H9 (cell line): ENCODE measurements around the gene SPDL1. TPM values are rescaled to one million over a fixed set of nuclear protein-coding genes. Genes with fewer than 3 reads are reported as not detected.

Experiments
- DNase-seq: peaks from one replicate; pipeline ENCODE4 v3.0.0-alpha.2; 2017
- H2AFZ ChIP-seq: one replicate; pipeline ENCODE4 v1.6.1; 2013; ENCODE audit warnings: mild to moderate bottlenecking, low read length, control low read depth, moderate library complexity
- H2AK5ac ChIP-seq: 2 replicates; pipeline ENCODE4 v1.6.1; 2013; ENCODE audit warnings: low read length, control low read depth, mixed read lengths; ENCODE audit not compliant: insufficient read length
- H2BK120ac ChIP-seq: one replicate; pipeline ENCODE4 v1.6.1; 2013; ENCODE audit warnings: low read depth, mild to moderate bottlenecking, low read length, control low read depth, inconsistent platforms; ENCODE audit not compliant: poor library complexity, severe bottlenecking
- H2BK12ac ChIP-seq: 2 replicates; pipeline ENCODE4 v1.6.1; 2013; ENCODE audit warnings: low read length, control low read depth, mixed read lengths, low read depth; ENCODE audit not compliant: insufficient read length
- H2BK15ac ChIP-seq: 2 replicates; pipeline ENCODE4 v1.6.1; 2013; ENCODE audit warnings: low read depth, low read length, control low read depth
- H2BK20ac ChIP-seq: one replicate; pipeline ENCODE4 v1.6.1; 2013; ENCODE audit warnings: low read depth, mild to moderate bottlenecking, low read length, control low read depth, inconsistent platforms; ENCODE audit not compliant: poor library complexity, severe bottlenecking
- H2BK5ac ChIP-seq: 2 replicates; pipeline ENCODE4 v1.6.1; 2013; ENCODE audit warnings: low read length, control low read depth, mixed read lengths; ENCODE audit not compliant: insufficient read length
- H3K14ac ChIP-seq: 2 replicates; pipeline ENCODE4 v1.6.1; 2013; ENCODE audit warnings: low read length, control low read depth; ENCODE audit not compliant: insufficient read depth
- H3K18ac ChIP-seq: 2 replicates; pipeline ENCODE4 v1.6.1; 2013; ENCODE audit warnings: low read depth, mild to moderate bottlenecking, mixed read lengths, low read length, control low read depth; ENCODE audit not compliant: insufficient read length
- H3K23ac ChIP-seq: 2 replicates; pipeline ENCODE4 v1.6.1; 2013; ENCODE audit warnings: low read length, control low read depth, mixed read lengths, low read depth; ENCODE audit not compliant: insufficient read length
- H3K23me2 ChIP-seq: 2 replicates; pipeline ENCODE4 v1.6.1; 2013; ENCODE audit warnings: low read depth, mild to moderate bottlenecking, mixed read lengths, low read length, control low read depth; ENCODE audit not compliant: insufficient read length, poor library complexity, severe bottlenecking
- H3K27ac ChIP-seq: 2 replicates; pipeline ENCODE4 v1.5.1; 2013; ENCODE audit warnings: low read length, control low read depth, mixed read lengths, low read depth; ENCODE audit not compliant: insufficient read length
- H3K27me3 ChIP-seq: 2 replicates; pipeline ENCODE4 v1.6.1; 2013; ENCODE audit warnings: low read length, control low read depth, inconsistent platforms; ENCODE audit not compliant: insufficient read depth
- H3K4ac ChIP-seq: 2 replicates; pipeline ENCODE4 v1.6.1; 2013; ENCODE audit warnings: low read depth, mild to moderate bottlenecking, control low read depth, inconsistent platforms, low read length, moderate library complexity
- H3K4me1 ChIP-seq: 2 replicates; pipeline ENCODE4 v1.6.1; 2013; ENCODE audit warnings: low read length, control low read depth, inconsistent platforms; ENCODE audit not compliant: insufficient read depth
- H3K4me2 ChIP-seq: 2 replicates; pipeline ENCODE4 v1.6.1; 2013; ENCODE audit warnings: low read length, control low read depth, mixed read lengths; ENCODE audit not compliant: insufficient read length, insufficient read depth
- H3K56ac ChIP-seq: 2 replicates; pipeline ENCODE4 v1.6.1; 2013; ENCODE audit warnings: low read depth, mild to moderate bottlenecking, mixed read lengths, low read length, control low read depth; ENCODE audit not compliant: insufficient read length
- H3K79me1 ChIP-seq: 2 replicates; pipeline ENCODE4 v1.6.1; 2013; ENCODE audit warnings: low read depth, mild to moderate bottlenecking, moderate library complexity, low read length, control low read depth, inconsistent platforms; ENCODE audit not compliant: insufficient read depth, poor library complexity, severe bottlenecking
- H3K79me2 ChIP-seq: 2 replicates; pipeline ENCODE4 v1.6.1; 2013; ENCODE audit warnings: low read length, control low read depth, inconsistent platforms; ENCODE audit not compliant: insufficient read depth
- H3K9ac ChIP-seq: 2 replicates; pipeline ENCODE4 v1.6.1; 2013; ENCODE audit warnings: low read length, control low read depth, mixed read lengths; ENCODE audit not compliant: insufficient read length; ENCODE audit errors: extremely low read depth
- H3K9me3 ChIP-seq: one replicate; pipeline ENCODE4 v1.6.1; 2013; ENCODE audit warnings: low read depth, low read length, inconsistent platforms; ENCODE audit not compliant: control insufficient read depth
- H3T11ph ChIP-seq: one replicate; pipeline ENCODE4 v1.6.1; 2013; ENCODE audit warnings: mild to moderate bottlenecking, low read length, control low read depth, inconsistent platforms
- H4K20me1 ChIP-seq: one replicate; pipeline ENCODE4 v1.6.1; 2013; ENCODE audit not compliant: control insufficient read depth, insufficient read length, insufficient read depth
- H4K5ac ChIP-seq: 2 replicates; pipeline ENCODE4 v1.6.1; 2013; ENCODE audit warnings: low read depth, mild to moderate bottlenecking, mixed read lengths, low read length, control low read depth; ENCODE audit not compliant: insufficient read length
- H4K8ac ChIP-seq: replicated peaks from 2 replicates; pipeline ENCODE4 v1.6.1; 2013; ENCODE audit warnings: low read length, control low read depth, mixed read lengths, low read depth; ENCODE audit not compliant: insufficient read length
- H4K91ac ChIP-seq: 2 replicates; pipeline ENCODE4 v1.6.1; 2013; ENCODE audit warnings: low read depth, mild to moderate bottlenecking, moderate library complexity, mixed read lengths, low read length, control low read depth; ENCODE audit not compliant: insufficient read length
- H3K27ac Mint-ChIP-seq, 3 experiments: 2 replicates in 2 of 3; 3 replicates in 1 of 3; pipeline ENCODE4 v1.8.0; 2020 to 2021; ENCODE audit warnings: mixed read lengths in 3 of 3, mild to moderate bottlenecking in 1 of 3, moderate library complexity in 1 of 3
- H3K27me3 Mint-ChIP-seq: 2 replicates; pipeline ENCODE4 v1.8.0; 2021; ENCODE audit warnings: low read depth, mild to moderate bottlenecking, moderate library complexity, mixed read lengths
- H3K36me3 Mint-ChIP-seq, 3 experiments: 2 replicates in 2 of 3; 3 replicates in 1 of 3; pipeline ENCODE4 v1.8.0; 2020 to 2021; ENCODE audit warnings: low read depth in 3 of 3, mixed read lengths in 3 of 3; ENCODE audit not compliant: insufficient read depth in 1 of 3
- H3K4me1 Mint-ChIP-seq, 2 experiments: 2 replicates each; pipeline ENCODE4 v1.8.0; 2020; ENCODE audit warnings: mixed read lengths in 2 of 2
- H3K4me3 Mint-ChIP-seq, 2 experiments: 2 replicates in 1 of 2; 3 replicates in 1 of 2; pipeline ENCODE4 v1.8.0; 2020 to 2021; ENCODE audit warnings: mild to moderate bottlenecking in 2 of 2, mixed read lengths in 2 of 2, moderate library complexity in 1 of 2
- H3K9me3 Mint-ChIP-seq, 2 experiments: 2 replicates in 1 of 2; 3 replicates in 1 of 2; pipeline ENCODE4 v1.8.0; 2020; ENCODE audit warnings: mild to moderate bottlenecking in 2 of 2, mixed read lengths in 2 of 2, moderate library complexity in 1 of 2
- CTCF ChIP-seq: fragments of 200-600 bp; sonication (generic); conservative IDR thresholded peaks from 3 replicates; pipeline ENCODE4 v1.8.0; 2021; ENCODE audit warnings: antibody characterized with exemption, mild to moderate bottlenecking
- WGBS: extraction: QIAGEN DNeasy Blood & Tissue Kit; methylation state at CpG from one replicate; pipeline ENCODE4 v1.1.7; 2013; ENCODE audit warnings: missing lambda C conversion rate, low lambda C conversion rate, mixed read lengths; ENCODE audit not compliant: insufficient read length; ENCODE audit errors: extremely low coverage; 5-methylcytosine and 5-hydroxymethylcytosine counted together
- total RNA-seq: library from RNA; stranded (reverse); gene quantifications from 2 replicates; pipeline ENCODE4 v1.2.1, GENCODE V29; 2021

The SPDL1 gene
- total RNA-seq, 1 experiment from 2014 or later, result 49.4 TPM

DNA sequence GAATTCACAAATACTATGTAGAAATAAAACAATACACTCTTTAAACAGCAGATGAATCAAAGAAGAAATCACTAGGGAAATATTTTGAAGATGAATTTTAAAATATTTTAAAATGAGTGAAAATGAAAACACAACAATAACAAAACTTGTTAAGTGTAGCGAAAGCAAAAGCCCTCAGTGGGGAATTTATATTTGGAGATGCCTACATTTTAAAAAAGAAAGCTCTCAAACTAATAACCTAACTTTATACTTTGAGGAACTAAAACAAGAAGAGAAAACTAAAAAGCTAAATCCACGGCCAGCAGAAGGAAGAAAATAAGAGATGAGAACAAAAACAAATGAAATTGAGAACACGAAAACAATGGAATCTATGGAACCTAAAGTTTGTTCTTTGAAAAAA is 22.7 kb downstream of the SPDL1 start:
- no peak overlapping the region for H2BK12ac ChIP-seq
- no peaks in the 10 kb centered on the region for H3K79me1 ChIP-seq
- H2BK5ac ChIP-seq, result no peak overlapping the region
- H3K23ac ChIP-seq, result no peak overlapping the region
- H2BK15ac ChIP-seq, result no peak overlapping the region
- H2AK5ac ChIP-seq, result no peak overlapping the region
- H3K27ac Mint-ChIP-seq, result peak overlapping the region in 1 of 3 experiments; percentile 17; a peak in 1 of 7 replicates
- H3K4ac ChIP-seq, result no peak overlapping the region
- H3K27ac ChIP-seq, result no peak overlapping the region
- H3K9ac ChIP-seq, result no peak overlapping the region
- H4K91ac ChIP-seq, result no peak overlapping the region
- H2BK20ac ChIP-seq, result no peak overlapping the region
- no peaks in the 10 kb centered on the region; a peak in 1 of 4 replicates for H3K4me1 Mint-ChIP-seq
- no peak overlapping the region for H4K8ac ChIP-seq
- H2BK120ac ChIP-seq, result no peak overlapping the region
- no peak overlapping the region for H2AFZ ChIP-seq
- H3K27me3 Mint-ChIP-seq, result peaks cover 1% of the 10 kb centered on the region; the same call in 1 of the 2 replicates
- DNase-seq, result no peak
- H4K20me1 ChIP-seq, result no peaks in the 10 kb centered on the region
- no peaks in the 10 kb centered on the region for H3K9me3 ChIP-seq
- no peak overlapping the region for H3K18ac ChIP-seq
- WGBS, result no CpG with 5 or more reads among the region's 3 CpGs
- TF ChIP-seq CTCF, result no peak
- no peaks in the 10 kb centered on the region for H3K27me3 ChIP-seq
- H3K14ac ChIP-seq, result no peak overlapping the region
- H3K36me3 Mint-ChIP-seq, result peaks cover 6 to 34% (median 19%) of the 10 kb centered on the region in 3 experiments; a peak in 6 of 7 replicates
- H3K79me2 ChIP-seq, result no peaks in the 10 kb centered on the region
- H3K4me3 Mint-ChIP-seq, result no peak overlapping the region
- no peaks in the 10 kb centered on the region for H3K4me1 ChIP-seq
- H3K56ac ChIP-seq, result no peak overlapping the region
- H3K4me2 ChIP-seq, result no peak overlapping the region
- no peaks in the 10 kb centered on the region for H3K23me2 ChIP-seq
- H3K9me3 Mint-ChIP-seq, result peaks cover 4 to 7% of the 10 kb centered on the region in 2 experiments; a peak in 3 of 5 replicates
- H4K5ac ChIP-seq, result no peak overlapping the region
- no peak overlapping the region for H3T11ph ChIP-seq
